Measurements from ENCODE around the gene PIH1D2.

DNA sequence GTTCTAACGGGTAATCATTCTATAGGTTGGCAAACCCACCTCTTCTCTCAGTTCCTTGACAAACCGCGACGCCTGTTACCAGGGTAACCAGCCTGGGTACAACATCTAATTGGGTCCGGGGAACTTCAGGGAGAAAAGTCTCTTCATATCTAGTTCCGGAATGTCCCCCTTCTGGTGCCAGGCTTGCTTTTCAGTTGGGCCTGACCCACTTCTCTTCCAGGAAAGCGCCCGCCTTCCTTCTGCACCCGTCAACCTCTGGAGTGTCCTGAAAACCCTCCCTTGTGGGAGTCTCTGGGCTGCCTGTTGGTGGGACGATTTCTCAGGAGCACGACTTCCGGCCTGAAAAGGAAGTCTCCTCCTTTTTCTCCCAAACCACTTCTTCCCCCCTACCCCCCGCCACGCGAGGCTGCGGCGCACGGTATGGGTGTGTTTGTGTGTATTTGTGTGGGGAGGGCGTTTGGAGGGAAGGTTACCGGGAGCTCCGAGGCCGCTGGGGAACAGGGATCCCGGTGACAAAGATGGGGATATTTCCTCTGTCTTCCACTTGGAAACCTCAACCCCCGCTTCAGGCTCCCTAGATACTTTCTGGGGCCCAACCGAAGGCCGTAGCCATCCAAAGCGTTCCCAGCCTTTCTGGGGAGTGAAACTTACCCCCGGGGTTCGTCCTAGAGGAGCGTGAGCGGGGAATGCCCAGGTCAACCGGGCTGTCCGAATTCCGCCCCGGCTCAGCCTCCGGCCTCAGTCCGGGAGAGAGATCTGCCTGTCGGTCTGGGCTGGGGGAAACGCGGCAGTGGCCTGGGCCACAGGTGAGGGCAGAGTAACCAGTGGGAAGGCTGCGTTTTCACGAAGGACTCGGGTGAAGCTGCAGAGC, at the start of gene PIH1D2, which contains the start of gene NKAPD1:
- TF ChIP-seq, protein P1, sequence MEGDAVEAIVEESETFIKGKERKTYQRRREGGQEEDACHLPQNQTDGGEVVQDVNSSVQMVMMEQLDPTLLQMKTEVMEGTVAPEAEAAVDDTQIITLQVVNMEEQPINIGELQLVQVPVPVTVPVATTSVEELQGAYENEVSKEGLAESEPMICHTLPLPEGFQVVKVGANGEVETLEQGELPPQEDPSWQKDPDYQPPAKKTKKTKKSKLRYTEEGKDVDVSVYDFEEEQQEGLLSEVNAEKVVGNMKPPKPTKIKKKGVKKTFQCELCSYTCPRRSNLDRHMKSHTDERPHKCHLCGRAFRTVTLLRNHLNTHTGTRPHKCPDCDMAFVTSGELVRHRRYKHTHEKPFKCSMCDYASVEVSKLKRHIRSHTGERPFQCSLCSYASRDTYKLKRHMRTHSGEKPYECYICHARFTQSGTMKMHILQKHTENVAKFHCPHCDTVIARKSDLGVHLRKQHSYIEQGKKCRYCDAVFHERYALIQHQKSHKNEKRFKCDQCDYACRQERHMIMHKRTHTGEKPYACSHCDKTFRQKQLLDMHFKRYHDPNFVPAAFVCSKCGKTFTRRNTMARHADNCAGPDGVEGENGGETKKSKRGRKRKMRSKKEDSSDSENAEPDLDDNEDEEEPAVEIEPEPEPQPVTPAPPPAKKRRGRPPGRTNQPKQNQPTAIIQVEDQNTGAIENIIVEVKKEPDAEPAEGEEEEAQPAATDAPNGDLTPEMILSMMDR (IDR thresholded peaks at IDR 0.05 in 2 of 3, conservative IDR thresholded peaks at IDR 0.05 in 1 of 3; ENCODE audit: borderline replicate concordance in 1 of 3, insufficient read depth in 1 of 3, low read depth in 2 of 3, low read length in 2 of 3), result 0 out of 6 replicates have a peak, but pooled peaks of 1 of the 3 experiments have one; percentile 9
- no peak for TF ChIP-seq EZH2phosphoT487 (IDR thresholded peaks at IDR 0.05; ENCODE audit: borderline replicate concordance)
- TF ChIP-seq EZH2 (IDR thresholded peaks at IDR 0.05), result no peak
- TF ChIP-seq, protein P2, sequence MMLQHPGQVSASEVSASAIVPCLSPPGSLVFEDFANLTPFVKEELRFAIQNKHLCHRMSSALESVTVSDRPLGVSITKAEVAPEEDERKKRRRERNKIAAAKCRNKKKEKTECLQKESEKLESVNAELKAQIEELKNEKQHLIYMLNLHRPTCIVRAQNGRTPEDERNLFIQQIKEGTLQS (IDR thresholded peaks at IDR 0.05), result no peak
- TF ChIP-seq, protein P3, sequence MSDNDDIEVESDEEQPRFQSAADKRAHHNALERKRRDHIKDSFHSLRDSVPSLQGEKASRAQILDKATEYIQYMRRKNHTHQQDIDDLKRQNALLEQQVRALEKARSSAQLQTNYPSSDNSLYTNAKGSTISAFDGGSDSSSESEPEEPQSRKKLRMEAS (IDR thresholded peaks at IDR 0.05), result peak; percentile 81
- peak; percentile 76 for TF ChIP-seq POLR2AphosphoS5 (IDR thresholded peaks at IDR 0.05; ENCODE audit: low read depth, low read length)
- TF ChIP-seq, protein P4, sequence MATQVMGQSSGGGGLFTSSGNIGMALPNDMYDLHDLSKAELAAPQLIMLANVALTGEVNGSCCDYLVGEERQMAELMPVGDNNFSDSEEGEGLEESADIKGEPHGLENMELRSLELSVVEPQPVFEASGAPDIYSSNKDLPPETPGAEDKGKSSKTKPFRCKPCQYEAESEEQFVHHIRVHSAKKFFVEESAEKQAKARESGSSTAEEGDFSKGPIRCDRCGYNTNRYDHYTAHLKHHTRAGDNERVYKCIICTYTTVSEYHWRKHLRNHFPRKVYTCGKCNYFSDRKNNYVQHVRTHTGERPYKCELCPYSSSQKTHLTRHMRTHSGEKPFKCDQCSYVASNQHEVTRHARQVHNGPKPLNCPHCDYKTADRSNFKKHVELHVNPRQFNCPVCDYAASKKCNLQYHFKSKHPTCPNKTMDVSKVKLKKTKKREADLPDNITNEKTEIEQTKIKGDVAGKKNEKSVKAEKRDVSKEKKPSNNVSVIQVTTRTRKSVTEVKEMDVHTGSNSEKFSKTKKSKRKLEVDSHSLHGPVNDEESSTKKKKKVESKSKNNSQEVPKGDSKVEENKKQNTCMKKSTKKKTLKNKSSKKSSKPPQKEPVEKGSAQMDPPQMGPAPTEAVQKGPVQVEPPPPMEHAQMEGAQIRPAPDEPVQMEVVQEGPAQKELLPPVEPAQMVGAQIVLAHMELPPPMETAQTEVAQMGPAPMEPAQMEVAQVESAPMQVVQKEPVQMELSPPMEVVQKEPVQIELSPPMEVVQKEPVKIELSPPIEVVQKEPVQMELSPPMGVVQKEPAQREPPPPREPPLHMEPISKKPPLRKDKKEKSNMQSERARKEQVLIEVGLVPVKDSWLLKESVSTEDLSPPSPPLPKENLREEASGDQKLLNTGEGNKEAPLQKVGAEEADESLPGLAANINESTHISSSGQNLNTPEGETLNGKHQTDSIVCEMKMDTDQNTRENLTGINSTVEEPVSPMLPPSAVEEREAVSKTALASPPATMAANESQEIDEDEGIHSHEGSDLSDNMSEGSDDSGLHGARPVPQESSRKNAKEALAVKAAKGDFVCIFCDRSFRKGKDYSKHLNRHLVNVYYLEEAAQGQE (IDR thresholded peaks at IDR 0.05; ENCODE audit: low read depth), result no peak
- peak; percentile 60 for TF ChIP-seq EGR1 (IDR thresholded peaks at IDR 0.05; ENCODE audit: low read depth)
- TF ChIP-seq SIN3A (IDR thresholded peaks at IDR 0.05; ENCODE audit: low read depth), result peak; percentile 79
